ENCODE data around the gene SLC22A23. TPM values are rescaled to one million over a fixed set of nuclear protein-coding genes. Genes with fewer than 3 reads are reported as not detected.

SLC22A23 gene
- total RNA-seq, 2 experiments from 2014 or later = 13.4 to 13.6 TPM

DNA sequence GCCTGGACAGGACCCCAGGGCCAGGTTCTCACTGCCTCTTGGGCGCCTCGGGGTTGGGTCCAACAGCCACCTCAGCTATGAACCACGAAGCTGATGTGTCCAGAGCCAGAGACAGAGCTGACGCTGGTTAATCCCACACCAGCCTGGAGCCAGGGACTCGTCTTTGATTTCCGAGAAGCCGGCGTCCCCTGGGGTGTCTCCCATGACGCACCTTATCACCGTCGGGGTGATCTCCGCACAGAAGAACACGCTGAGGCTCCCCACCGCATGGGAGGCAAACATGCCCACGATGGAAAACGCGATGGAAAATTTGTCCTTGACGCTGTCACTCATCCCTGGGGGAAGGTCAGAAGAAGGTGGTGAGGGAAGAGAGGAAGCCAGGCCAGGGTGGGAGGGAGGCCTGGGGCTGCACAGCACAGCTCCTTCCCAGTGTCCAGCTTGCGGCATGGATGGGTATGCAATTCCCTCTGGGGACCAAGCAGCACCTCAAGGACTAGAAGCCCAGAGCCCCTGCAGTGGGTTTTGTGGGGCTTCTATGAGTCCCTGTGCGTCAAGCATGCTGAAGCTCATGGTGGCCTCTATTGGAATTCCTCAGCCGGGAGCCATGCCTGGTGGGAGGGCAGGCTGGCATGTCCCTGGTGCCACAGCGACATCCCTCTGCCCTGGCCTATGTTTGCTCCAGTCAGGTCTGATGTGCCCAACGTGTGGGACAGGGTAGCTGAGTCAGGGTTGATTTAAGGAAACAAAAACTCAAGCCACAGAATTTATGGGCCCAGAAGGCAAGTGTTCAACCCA is 173.0 kb downstream of the SLC22A23 start:
- Histone ChIP-seq H3K9me3 (ENCODE audit: control insufficient read depth in 1 of 2, insufficient read depth in 1 of 2, low read length in 2 of 2) (no peaks in the 10 kb centered on the region), H3K4me1 (ENCODE audit: insufficient read depth, low read length) (no peaks in the 10 kb centered on the region), H3K27me3 (ENCODE audit: control insufficient read depth in 1 of 2, insufficient read depth in 2 of 2, low read length in 2 of 2) (no peaks in the 10 kb centered on the region), H3K4me3 (ENCODE audit: low read length) (no peak overlapping the region), H3K36me3 (ENCODE audit: insufficient read depth, low read length) (no peaks in the 10 kb centered on the region), H3K27ac (ENCODE audit: low read depth in 1 of 2, low read length in 2 of 2) (no peak overlapping the region)
- Mint-ChIP-seq H3K4me3 (no peak overlapping the region), H3K36me3 (ENCODE audit: low read depth) (peaks cover 9% of the 10 kb centered on the region), H3K9me3 (no peaks in the 10 kb centered on the region), H3K4me1 (ENCODE audit: low read depth) (peaks cover 5% of the 10 kb centered on the region), H3K27me3 (no peaks in the 10 kb centered on the region), H3K27ac (no peak overlapping the region)
- ChIA-PET POLR2A (interaction anchor here (0.6 kb wide), 1 partner anchor 962 kb away, joined by 3 read pairs; no protein-coding TSS in a partner anchor), CTCF (no interaction called here)
- TF ChIP-seq, protein P1, sequence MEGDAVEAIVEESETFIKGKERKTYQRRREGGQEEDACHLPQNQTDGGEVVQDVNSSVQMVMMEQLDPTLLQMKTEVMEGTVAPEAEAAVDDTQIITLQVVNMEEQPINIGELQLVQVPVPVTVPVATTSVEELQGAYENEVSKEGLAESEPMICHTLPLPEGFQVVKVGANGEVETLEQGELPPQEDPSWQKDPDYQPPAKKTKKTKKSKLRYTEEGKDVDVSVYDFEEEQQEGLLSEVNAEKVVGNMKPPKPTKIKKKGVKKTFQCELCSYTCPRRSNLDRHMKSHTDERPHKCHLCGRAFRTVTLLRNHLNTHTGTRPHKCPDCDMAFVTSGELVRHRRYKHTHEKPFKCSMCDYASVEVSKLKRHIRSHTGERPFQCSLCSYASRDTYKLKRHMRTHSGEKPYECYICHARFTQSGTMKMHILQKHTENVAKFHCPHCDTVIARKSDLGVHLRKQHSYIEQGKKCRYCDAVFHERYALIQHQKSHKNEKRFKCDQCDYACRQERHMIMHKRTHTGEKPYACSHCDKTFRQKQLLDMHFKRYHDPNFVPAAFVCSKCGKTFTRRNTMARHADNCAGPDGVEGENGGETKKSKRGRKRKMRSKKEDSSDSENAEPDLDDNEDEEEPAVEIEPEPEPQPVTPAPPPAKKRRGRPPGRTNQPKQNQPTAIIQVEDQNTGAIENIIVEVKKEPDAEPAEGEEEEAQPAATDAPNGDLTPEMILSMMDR (IDR thresholded peaks at IDR 0.05) = no peak
- intact Hi-C loops (cut with DNase I, micrococcal nuclease) = loop anchor here in 1 of 2 experiments (5.0 kb wide), 1 partner anchor 68 kb away; no protein-coding TSS in a partner anchor
- ATAC-seq (ENCODE audit: poor library complexity) (no peak), DNase-seq (peak in 1 of 14 experiments; percentile 22)

- TF ChIP-seq, protein P1 (IDR thresholded peaks at IDR 0.05) = no peak
- no peak overlapping the region for H3K4me3 Mint-ChIP-seq
- no peaks in the 10 kb centered on the region for H3K36me3 ChIP-seq (ENCODE audit: insufficient read depth, low read length)
- no peaks in the 10 kb centered on the region for H3K9me3 ChIP-seq (ENCODE audit: control insufficient read depth in 1 of 2, insufficient read depth in 1 of 2, low read length in 2 of 2)
- peaks cover 9% of the 10 kb centered on the region for H3K36me3 Mint-ChIP-seq (ENCODE audit: low read depth)
- ATAC-seq (ENCODE audit: poor library complexity) = no peak
- ChIA-PET CTCF (no interaction called here), POLR2A (no interaction called here)
- no peak overlapping the region for H3K4me3 ChIP-seq (ENCODE audit: low read length)
- H3K9me3 Mint-ChIP-seq = no peaks in the 10 kb centered on the region
- H3K27me3 ChIP-seq (ENCODE audit: control insufficient read depth in 1 of 2, insufficient read depth in 2 of 2, low read length in 2 of 2) = no peaks in the 10 kb centered on the region
- H3K27me3 Mint-ChIP-seq = no peaks in the 10 kb centered on the region
- no peak overlapping the region for H3K27ac ChIP-seq (ENCODE audit: low read depth in 1 of 2, low read length in 2 of 2)
- intact Hi-C loops (cut with DNase I, micrococcal nuclease) = loop anchor here in 1 of 2 experiments (5.0 kb wide), 1 partner anchor 69 kb away; no protein-coding TSS in a partner anchor
- no peak overlapping the region for H3K27ac Mint-ChIP-seq
- DNase-seq = no peak
- no peaks in the 10 kb centered on the region for H3K4me1 ChIP-seq (ENCODE audit: insufficient read depth, low read length)
- peaks cover 5% of the 10 kb centered on the region for H3K4me1 Mint-ChIP-seq (ENCODE audit: low read depth)
These were observed 173.6 kb downstream of the SLC22A23 start for GRCh38 chr6:3283241-3283640.

GRCh38 chr6:3282476-3283236 is 174.2 kb downstream of the SLC22A23 start:
- ATAC-seq (ENCODE audit: poor library complexity) = no peak
- H3K27me3 ChIP-seq (ENCODE audit: control insufficient read depth in 1 of 2, insufficient read depth in 2 of 2, low read length in 2 of 2) = no peaks in the 10 kb centered on the region
- Mint-ChIP-seq H3K27ac (no peak overlapping the region), H3K4me3 (no peak overlapping the region), H3K4me1 (ENCODE audit: low read depth) (peaks cover 5% of the 10 kb centered on the region), H3K36me3 (ENCODE audit: low read depth) (peaks cover 9% of the 10 kb centered on the region), H3K9me3 (no peaks in the 10 kb centered on the region), H3K27me3 (no peaks in the 10 kb centered on the region)
- no peaks in the 10 kb centered on the region for H3K36me3 ChIP-seq (ENCODE audit: insufficient read depth, low read length)
- no peak overlapping the region for H3K4me3 ChIP-seq (ENCODE audit: low read length)
- H3K27ac ChIP-seq (ENCODE audit: low read depth in 1 of 2, low read length in 2 of 2) = no peak overlapping the region
- TF ChIP-seq, protein P1 (IDR thresholded peaks at IDR 0.05) = no peak
- CTCF ChIA-PET = interaction anchor here (1.6 to 2.0 kb wide), 2 partner anchors 31 to 450 kb away, joined by 4 to 9 read pairs; no protein-coding TSS in a partner anchor
- DNase-seq = peak in 1 of 14 experiments; percentile 16
- no peaks in the 10 kb centered on the region for H3K4me1 ChIP-seq (ENCODE audit: insufficient read depth, low read length)
- POLR2A ChIA-PET = no interaction called here
- H3K9me3 ChIP-seq (ENCODE audit: control insufficient read depth in 1 of 2, insufficient read depth in 1 of 2, low read length in 2 of 2) = no peaks in the 10 kb centered on the region
- intact Hi-C loops (cut with DNase I, micrococcal nuclease) = loop anchor here in 1 of 2 experiments (5.0 kb wide), 1 partner anchor 70 kb away; no protein-coding TSS in a partner anchor
